Anterior cingulate cortex (tissue), 58 donors: ENCODE measurements around the gene TMEM200B.
"Not testable (repeated sequence)": the region's sequence is repeated elsewhere in the genome, so short reads cannot be mapped to it uniquely, and the experiment has no call there.

ENCODE experiments used
- DNase-seq, 58 donors: peaks; one replicate each; lab custom pipeline; 2025; lab: John Stamatoyannopoulos, UW

TMEM200B gene

GRCh38 chr1:29136391-29136915 is 12.8 kb upstream of the TMEM200B start:
- no peak for DNase-seq

GRCh38 chr1:29134695-29135028 is 11.0 kb upstream of the TMEM200B start:
- DNase-seq, result no peak

GRCh38 chr1:29133861-29134694 is 10.4 kb upstream of the TMEM200B start:
- peak in 6 of 58 donors; percentile 5 to 46 (median 20) for DNase-seq

- not testable (repeated sequence) for DNase-seq
Observed at GRCh38 chr1:29131056-29131455, 7.4 kb upstream of the TMEM200B start.

- no peak for DNase-seq
Observed at GRCh38 chr1:29129916-29130315, 6.2 kb upstream of the TMEM200B start.

- no peak for DNase-seq
Observed at GRCh38 chr1:29128739-29129138, 5.0 kb upstream of the TMEM200B start.

GRCh38 chr1:29126198-29126597 is 2.5 kb upstream of the TMEM200B start:
- DNase-seq, result no peak

GRCh38 chr1:29125788-29126187 is 2.1 kb upstream of the TMEM200B start:
- no peak for DNase-seq

GRCh38 chr1:29125237-29125641 is 1.5 kb upstream of the TMEM200B start:
- no peak for DNase-seq

GRCh38 chr1:29124366-29125236 is 898 bp upstream of the TMEM200B start:
- DNase-seq, result peak in 1 of 58 donors; percentile 5

- DNase-seq, result no peak
Observed at GRCh38 chr1:29123053-29123886, 433 bp downstream of the TMEM200B start.

- no peak for DNase-seq
Observed at GRCh38 chr1:29122682-29123052, 1.0 kb downstream of the TMEM200B start.

- peak in 1 of 58 donors; percentile 10 for DNase-seq
Observed at GRCh38 chr1:29121936-29122681, 1.6 kb downstream of the TMEM200B start.

- no peak for DNase-seq
Observed at GRCh38 chr1:29121516-29121935, 2.2 kb downstream of the TMEM200B start.

GRCh38 chr1:29120947-29121485 is 2.7 kb downstream of the TMEM200B start:
- DNase-seq, result no peak

- DNase-seq, result no peak
Observed at GRCh38 chr1:29120367-29120766, 3.3 kb downstream of the TMEM200B start.

GRCh38 chr1:29119121-29119929 is 4.4 kb downstream of the TMEM200B start:
- no peak for DNase-seq

GRCh38 chr1:29117381-29117780 is 6.3 kb downstream of the TMEM200B start:
- no peak for DNase-seq

- DNase-seq, result no peak
Observed at GRCh38 chr1:29114654-29115053, 9.0 kb downstream of the TMEM200B start.
